ENCODE measurements around the gene RCC1. TPM values are rescaled to one million over a fixed set of nuclear protein-coding genes. Genes with fewer than 3 reads are reported as not detected.
"Not testable (repeated sequence)": the region's sequence is repeated elsewhere in the genome, so short reads cannot be mapped to it uniquely, and the experiment has no call there.

Gene RCC1
- total RNA-seq, 2 donors from 2014 or later, result 6.2 to 10.1 TPM

- H3K27ac ChIP-seq, result peak overlapping the region; percentile 82 to 94
- no peaks in the 10 kb centered on the region for H3K27me3 ChIP-seq (replicated peaks; ENCODE audit: insufficient read depth)
- no peak for TF ChIP-seq CTCF (IDR thresholded peaks at IDR 0.05)
- ATAC-seq (ENCODE audit: insufficient number of reproducible peaks, low FRiP score, low read depth) (peak; percentile 84), DNase-seq (ENCODE audit: low spot score) (peak; percentile 87)
- peak overlapping the region; percentile 100 for H3K4me3 ChIP-seq
- H3K9me3 ChIP-seq, result no peaks in the 10 kb centered on the region
- peaks cover 13% of the 10 kb centered on the region for H3K36me3 ChIP-seq
- H3K4me1 ChIP-seq (ENCODE audit: control insufficient read depth in 1 of 2, low read depth in 2 of 2), result peaks cover 15 to 27% of the 10 kb centered on the region in 2 donors
These were observed 75.8 kb downstream of the RCC1 start for GRCh38 chr1:28581531-28582247.

DNA sequence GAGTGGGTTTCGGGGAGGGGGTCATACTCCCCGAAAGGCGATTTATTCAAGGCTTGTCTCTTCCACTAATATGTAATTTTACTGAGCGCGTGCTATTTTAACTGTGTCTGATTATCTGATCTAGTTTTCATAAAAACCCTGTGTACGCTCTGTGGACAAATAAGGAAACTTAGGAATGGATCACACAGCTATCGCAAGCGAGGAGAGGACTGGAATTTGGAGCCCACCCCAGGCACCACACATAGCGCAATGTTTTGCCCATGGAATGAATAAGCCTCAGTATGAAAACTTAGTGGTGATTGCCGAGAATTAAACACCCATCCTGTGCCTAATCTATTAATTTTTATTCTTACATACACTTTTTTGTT lies 76.4 kb downstream of the RCC1 start:
- Histone ChIP-seq H3K27me3 (replicated peaks; ENCODE audit: insufficient read depth) (no peaks in the 10 kb centered on the region), H3K36me3 (peaks cover 13% of the 10 kb centered on the region), H3K27ac (peak overlapping the region; percentile 82 to 94), H3K4me1 (ENCODE audit: control insufficient read depth in 1 of 2, low read depth in 2 of 2) (peaks cover 15 to 27% of the 10 kb centered on the region in 2 donors), H3K4me3 (peak overlapping the region; percentile 100), H3K9me3 (no peaks in the 10 kb centered on the region)
- DNase-seq (ENCODE audit: low spot score) (no peak), ATAC-seq (ENCODE audit: insufficient number of reproducible peaks, low FRiP score, low read depth) (no peak)
- no peak for TF ChIP-seq CTCF (IDR thresholded peaks at IDR 0.05)

GRCh38 chr1:28586585-28587391 lies 80.9 kb downstream of the RCC1 start:
- H3K9me3 ChIP-seq; H3K36me3 ChIP-seq; DNase-seq (ENCODE audit: low spot score); H3K27ac ChIP-seq; H3K4me1 ChIP-seq (ENCODE audit: control insufficient read depth in 1 of 2, low read depth in 2 of 2); H3K4me3 ChIP-seq; H3K27me3 ChIP-seq (replicated peaks; ENCODE audit: insufficient read depth); ATAC-seq (ENCODE audit: insufficient number of reproducible peaks, low FRiP score, low read depth): not testable (repeated sequence)

Other genes starting within 250 kb of the RCC1 start
- 10 to 100 TPM; 10.9 to 12.6 TPM for gene SESN2, start 246.5 kb upstream of the RCC1 start, total RNA-seq
- gene MED18, start 177.0 kb upstream of the RCC1 start, total RNA-seq, result 1 to 10 TPM; 7.6 to 9.4 TPM
- gene PHACTR4, start 136.3 kb upstream of the RCC1 start, total RNA-seq, result 10 to 100 TPM; 17.6 to 30.8 TPM
- gene TRNAU1AP, start 47.0 kb downstream of the RCC1 start, total RNA-seq, result 10 to 100 TPM; 25.3 to 28.4 TPM
- gene RAB42, start 86.2 kb downstream of the RCC1 start, total RNA-seq, result 1 to 10 TPM in 1 of 2 donors, under 1 TPM in 1; 0.95 to 1.6 TPM
- 10 to 100 TPM; 11.7 to 17.2 TPM for gene TAF12, start 137.0 kb downstream of the RCC1 start, total RNA-seq
- not detected for gene RNU11, start 142.6 kb downstream of the RCC1 start, total RNA-seq
- 10 to 100 TPM in 1 of 2 donors, 1 to 10 TPM in 1; 4.7 to 15.5 TPM for gene GMEB1, start 162.7 kb downstream of the RCC1 start, total RNA-seq
- gene YTHDF2, start 230.9 kb downstream of the RCC1 start, total RNA-seq, result 10 to 100 TPM; 36.4 to 53.0 TPM